ENCODE data around the gene IL18BP.

Gene IL18BP

GRCh38 chr11:71995726-71996291, 2.9 kb upstream of the IL18BP start:
- H3K36me3 ChIP-seq (ENCODE audit: control insufficient read depth, insufficient read depth, low read length) = no peaks in the 10 kb centered on the region
- WGBS, 2 experiments = 95 to 97% methylated on average over 3 of the region's 3 CpGs
- H3K4me1 ChIP-seq (ENCODE audit: control insufficient read depth, insufficient read depth, low read length) = no peaks in the 10 kb centered on the region
- H3K27me3 ChIP-seq (ENCODE audit: control insufficient read depth, insufficient read depth, low read length, poor library complexity, severe bottlenecking) = no peaks in the 10 kb centered on the region
- H3K9me3 ChIP-seq (ENCODE audit: control insufficient read depth, low read length) = no peaks in the 10 kb centered on the region
- H3K4me3 ChIP-seq (ENCODE audit: insufficient read depth, low read depth, low read length) = no peak overlapping the region
- no peak overlapping the region for H3K27ac ChIP-seq (ENCODE audit: insufficient read depth, low read depth, low read length, poor library complexity, severe bottlenecking)

GRCh38 chr11:71996517-71996916, 2.2 kb upstream of the IL18BP start:
- 93 to 96% methylated on average over 4 of the region's 4 CpGs for WGBS, 2 experiments
- no peaks in the 10 kb centered on the region for H3K27me3 ChIP-seq (ENCODE audit: control insufficient read depth, insufficient read depth, low read length, poor library complexity, severe bottlenecking)
- H3K4me3 ChIP-seq (ENCODE audit: insufficient read depth, low read depth, low read length) = no peak overlapping the region
- no peaks in the 10 kb centered on the region for H3K9me3 ChIP-seq (ENCODE audit: control insufficient read depth, low read length)
- no peaks in the 10 kb centered on the region for H3K4me1 ChIP-seq (ENCODE audit: control insufficient read depth, insufficient read depth, low read length)
- H3K27ac ChIP-seq (ENCODE audit: insufficient read depth, low read depth, low read length, poor library complexity, severe bottlenecking) = no peak overlapping the region
- peaks cover 5% of the 10 kb centered on the region for H3K36me3 ChIP-seq (ENCODE audit: control insufficient read depth, insufficient read depth, low read length)

- Histone ChIP-seq H3K36me3 (ENCODE audit: control insufficient read depth, insufficient read depth, low read length) (peaks cover 5% of the 10 kb centered on the region), H3K4me3 (ENCODE audit: insufficient read depth, low read depth, low read length) (no peak overlapping the region), H3K27ac (ENCODE audit: insufficient read depth, low read depth, low read length, poor library complexity, severe bottlenecking) (no peak overlapping the region), H3K27me3 (ENCODE audit: control insufficient read depth, insufficient read depth, low read length, poor library complexity, severe bottlenecking) (no peaks in the 10 kb centered on the region), H3K4me1 (ENCODE audit: control insufficient read depth, insufficient read depth, low read length) (no peaks in the 10 kb centered on the region), H3K9me3 (ENCODE audit: control insufficient read depth, low read length) (no peaks in the 10 kb centered on the region)
- WGBS, 2 experiments = 87 to 90% methylated on average over 8 of the region's 8 CpGs
Observed at GRCh38 chr11:71996946-71997345, 1.8 kb upstream of the IL18BP start.

GRCh38 chr11:71997594-71997993, 1.1 kb upstream of the IL18BP start:
- no peaks in the 10 kb centered on the region for H3K9me3 ChIP-seq (ENCODE audit: control insufficient read depth, low read length)
- no peak overlapping the region for H3K4me3 ChIP-seq (ENCODE audit: insufficient read depth, low read depth, low read length)
- H3K4me1 ChIP-seq (ENCODE audit: control insufficient read depth, insufficient read depth, low read length) = no peaks in the 10 kb centered on the region
- H3K27me3 ChIP-seq (ENCODE audit: control insufficient read depth, insufficient read depth, low read length, poor library complexity, severe bottlenecking) = no peaks in the 10 kb centered on the region
- 92 to 94% methylated on average over 3 of the region's 3 CpGs for WGBS, 2 experiments
- peaks cover 5% of the 10 kb centered on the region for H3K36me3 ChIP-seq (ENCODE audit: control insufficient read depth, insufficient read depth, low read length)
- no peak overlapping the region for H3K27ac ChIP-seq (ENCODE audit: insufficient read depth, low read depth, low read length, poor library complexity, severe bottlenecking)

- H3K36me3 ChIP-seq (ENCODE audit: control insufficient read depth, insufficient read depth, low read length) = peaks cover 5% of the 10 kb centered on the region
- no peaks in the 10 kb centered on the region for H3K27me3 ChIP-seq (ENCODE audit: control insufficient read depth, insufficient read depth, low read length, poor library complexity, severe bottlenecking)
- no peak overlapping the region for H3K4me3 ChIP-seq (ENCODE audit: insufficient read depth, low read depth, low read length)
- H3K4me1 ChIP-seq (ENCODE audit: control insufficient read depth, insufficient read depth, low read length) = no peaks in the 10 kb centered on the region
- WGBS, 2 experiments = 84 to 92% methylated on average over 2 of the region's 2 CpGs
- no peak overlapping the region for H3K27ac ChIP-seq (ENCODE audit: insufficient read depth, low read depth, low read length, poor library complexity, severe bottlenecking)
- H3K9me3 ChIP-seq (ENCODE audit: control insufficient read depth, low read length) = no peaks in the 10 kb centered on the region
Observed at GRCh38 chr11:71998061-71998460, 648 bp upstream of the IL18BP start.

- no peak overlapping the region for H3K27ac ChIP-seq (ENCODE audit: insufficient read depth, low read depth, low read length, poor library complexity, severe bottlenecking)
- H3K4me1 ChIP-seq (ENCODE audit: control insufficient read depth, insufficient read depth, low read length) = no peaks in the 10 kb centered on the region
- H3K36me3 ChIP-seq (ENCODE audit: control insufficient read depth, insufficient read depth, low read length) = peaks cover 17% of the 10 kb centered on the region
- WGBS, 2 experiments = 85 to 87% methylated on average over 2 of the region's 2 CpGs
- no peaks in the 10 kb centered on the region for H3K27me3 ChIP-seq (ENCODE audit: control insufficient read depth, insufficient read depth, low read length, poor library complexity, severe bottlenecking)
- H3K4me3 ChIP-seq (ENCODE audit: insufficient read depth, low read depth, low read length) = no peak overlapping the region
- H3K9me3 ChIP-seq (ENCODE audit: control insufficient read depth, low read length) = no peaks in the 10 kb centered on the region
Observed at GRCh38 chr11:71999362-71999761, 653 bp downstream of the IL18BP start.

- Histone ChIP-seq H3K9me3 (ENCODE audit: control insufficient read depth, low read length) (no peaks in the 10 kb centered on the region), H3K36me3 (ENCODE audit: control insufficient read depth, insufficient read depth, low read length) (peaks cover 22% of the 10 kb centered on the region), H3K27ac (ENCODE audit: insufficient read depth, low read depth, low read length, poor library complexity, severe bottlenecking) (no peak overlapping the region), H3K27me3 (ENCODE audit: control insufficient read depth, insufficient read depth, low read length, poor library complexity, severe bottlenecking) (no peaks in the 10 kb centered on the region), H3K4me1 (ENCODE audit: control insufficient read depth, insufficient read depth, low read length) (no peaks in the 10 kb centered on the region), H3K4me3 (ENCODE audit: insufficient read depth, low read depth, low read length) (no peak overlapping the region)
- 91 to 94% methylated on average over 8 of the region's 8 CpGs for WGBS, 2 experiments
Observed at GRCh38 chr11:71999798-72000197, 1.1 kb downstream of the IL18BP start.

- 93 to 94% methylated on average over 10 of the region's 10 CpGs for WGBS, 2 experiments
- no peaks in the 10 kb centered on the region for H3K9me3 ChIP-seq (ENCODE audit: control insufficient read depth, low read length)
- no peak overlapping the region for H3K27ac ChIP-seq (ENCODE audit: insufficient read depth, low read depth, low read length, poor library complexity, severe bottlenecking)
- no peaks in the 10 kb centered on the region for H3K27me3 ChIP-seq (ENCODE audit: control insufficient read depth, insufficient read depth, low read length, poor library complexity, severe bottlenecking)
- H3K4me3 ChIP-seq (ENCODE audit: insufficient read depth, low read depth, low read length) = no peak overlapping the region
- H3K36me3 ChIP-seq (ENCODE audit: control insufficient read depth, insufficient read depth, low read length) = peaks cover 27% of the 10 kb centered on the region
- no peaks in the 10 kb centered on the region for H3K4me1 ChIP-seq (ENCODE audit: control insufficient read depth, insufficient read depth, low read length)
Observed at GRCh38 chr11:72000202-72000867, 1.6 kb downstream of the IL18BP start.

GRCh38 chr11:72001285-72001684, 2.6 kb downstream of the IL18BP start:
- H3K36me3 ChIP-seq (ENCODE audit: control insufficient read depth, insufficient read depth, low read length) = peaks cover 36% of the 10 kb centered on the region

GRCh38 chr11:72001834-72002591, 3.3 kb downstream of the IL18BP start:
- H3K27ac ChIP-seq (ENCODE audit: insufficient read depth, low read depth, low read length, poor library complexity, severe bottlenecking) = no peak overlapping the region
- no peaks in the 10 kb centered on the region for H3K9me3 ChIP-seq (ENCODE audit: control insufficient read depth, low read length)

More at GRCh38 chr11:72001285-72001684, 2.6 kb downstream of the IL18BP start:
- Histone ChIP-seq H3K27me3 (ENCODE audit: control insufficient read depth, insufficient read depth, low read length, poor library complexity, severe bottlenecking) (no peaks in the 10 kb centered on the region), H3K4me1 (ENCODE audit: control insufficient read depth, insufficient read depth, low read length) (no peaks in the 10 kb centered on the region), H3K9me3 (ENCODE audit: control insufficient read depth, low read length) (no peaks in the 10 kb centered on the region), H3K4me3 (ENCODE audit: insufficient read depth, low read depth, low read length) (no peak overlapping the region), H3K27ac (ENCODE audit: insufficient read depth, low read depth, low read length, poor library complexity, severe bottlenecking) (no peak overlapping the region)
- WGBS, 2 experiments = 93 to 96% methylated on average over 11 of the region's 11 CpGs

More at GRCh38 chr11:72001834-72002591, 3.3 kb downstream of the IL18BP start:
- Histone ChIP-seq H3K36me3 (ENCODE audit: control insufficient read depth, insufficient read depth, low read length) (peaks cover 44% of the 10 kb centered on the region), H3K27me3 (ENCODE audit: control insufficient read depth, insufficient read depth, low read length, poor library complexity, severe bottlenecking) (no peaks in the 10 kb centered on the region), H3K4me1 (ENCODE audit: control insufficient read depth, insufficient read depth, low read length) (no peaks in the 10 kb centered on the region), H3K4me3 (ENCODE audit: insufficient read depth, low read depth, low read length) (no peak overlapping the region)
- 86 to 93% methylated on average over 10 of the region's 10 CpGs for WGBS, 2 experiments

All from ectodermal cell (in vitro differentiated cells).